Measurements from ENCODE around the gene CXCR3. TPM values are rescaled to one million over a fixed set of nuclear protein-coding genes. Genes with fewer than 3 reads are reported as not detected.

Gene CXCR3
- total RNA-seq, 4 donors from 2014 or later = 4.4 to 9.2 (median 8.4) TPM; not detected in 1

- Histone ChIP-seq H3K4me1 (peaks cover 0 to 8% (median under 1%) of the 10 kb centered on the region in 4 donors), H3K27me3 (no peaks in the 10 kb centered on the region), H3K36me3 (no peaks in the 10 kb centered on the region), H3K9me3 (no peaks in the 10 kb centered on the region), H3K27ac (peak overlapping the region in 1 of 4 donors; percentile 55), H3K4me3 (no peak overlapping the region)
- no peak for DNase-seq
- no peak for TF ChIP-seq CTCF (IDR thresholded peaks at IDR 0.05)
- no peak for TF ChIP-seq POLR2A (IDR thresholded peaks at IDR 0.05)
Observed at GRCh38 chrX:71629467-71629866, 11.2 kb upstream of the CXCR3 start.

- Histone ChIP-seq H3K36me3 (no peaks in the 10 kb centered on the region), H3K27ac (peak overlapping the region in 2 of 4 donors; percentile 12 to 40), H3K4me3 (no peak overlapping the region), H3K27me3 (no peaks in the 10 kb centered on the region), H3K4me1 (peaks cover 6 to 25% (median 16%) of the 10 kb centered on the region in 4 donors), H3K9me3 (no peaks in the 10 kb centered on the region)
- no peak for TF ChIP-seq POLR2A (IDR thresholded peaks at IDR 0.05)
- no peak for TF ChIP-seq CTCF (IDR thresholded peaks at IDR 0.05)
- no peak for DNase-seq
Observed at GRCh38 chrX:71627588-71628404, 9.5 kb upstream of the CXCR3 start.

GRCh38 chrX:71626576-71626975 is 8.3 kb upstream of the CXCR3 start:
- Histone ChIP-seq H3K27me3 (no peaks in the 10 kb centered on the region), H3K4me3 (no peak overlapping the region), H3K4me1 (peaks cover 6 to 36% (median 21%) of the 10 kb centered on the region in 4 donors), H3K9me3 (no peaks in the 10 kb centered on the region), H3K27ac (peak overlapping the region in 3 of 4 donors; percentile 40 to 69 (median 58)), H3K36me3 (no peaks in the 10 kb centered on the region)
- TF ChIP-seq POLR2A (IDR thresholded peaks at IDR 0.05) (no peak), CTCF (IDR thresholded peaks at IDR 0.05) (no peak)
- peak in 2 of 3 donors; percentile 59 to 65 for DNase-seq

GRCh38 chrX:71625471-71625870 is 7.2 kb upstream of the CXCR3 start:
- Histone ChIP-seq H3K27ac (peak overlapping the region in 1 of 4 donors; percentile 58), H3K4me3 (no peak overlapping the region), H3K4me1 (peaks cover 6 to 36% (median 21%) of the 10 kb centered on the region in 4 donors), H3K27me3 (no peaks in the 10 kb centered on the region), H3K9me3 (no peaks in the 10 kb centered on the region), H3K36me3 (no peaks in the 10 kb centered on the region)
- no peak for DNase-seq
- TF ChIP-seq POLR2A (IDR thresholded peaks at IDR 0.05) (no peak), CTCF (IDR thresholded peaks at IDR 0.05) (no peak)

GRCh38 chrX:71623714-71624113 is 5.4 kb upstream of the CXCR3 start:
- TF ChIP-seq CTCF (IDR thresholded peaks at IDR 0.05) (no peak), POLR2A (IDR thresholded peaks at IDR 0.05) (no peak)
- Histone ChIP-seq H3K27ac (peak overlapping the region; percentile 74 to 94 (median 90)), H3K4me1 (peaks cover 6 to 36% (median 21%) of the 10 kb centered on the region in 4 donors), H3K27me3 (no peaks in the 10 kb centered on the region), H3K36me3 (no peaks in the 10 kb centered on the region), H3K9me3 (no peaks in the 10 kb centered on the region), H3K4me3 (no peak overlapping the region)
- no peak for DNase-seq

Measured in Peyer's patch (tissue), 4 donors.